ENCODE results near the gene HPX. TPM values are rescaled to one million over a fixed set of nuclear protein-coding genes. Genes with fewer than 3 reads are reported as not detected.

Gene HPX
- total and polyA plus RNA-seq, 2 of the 13 experiments (the other 11 are each of a cell fraction or from before 2014, with no cell fraction given): 9.2 to 57.4 TPM

- TF ChIP-seq ZNF180 (CRISPR knock-in tag; IDR thresholded peaks at IDR 0.05; ENCODE audit: borderline replicate concordance, low read depth) (no peak), ZNF605 (CRISPR knock-in tag; IDR thresholded peaks at IDR 0.05) (peak; percentile 43; the same call in 1 of the 2 replicates), RBM39 (IDR thresholded peaks at IDR 0.05; ENCODE audit: low read depth, low read length, poor library complexity, severe bottlenecking) (peak; percentile 74), RERE (CRISPR knock-in tag; IDR thresholded peaks at IDR 0.05; ENCODE audit: low read depth) (no peak), PRDM10 (CRISPR knock-in tag; IDR thresholded peaks at IDR 0.05; ENCODE audit: low read depth) (no peak), RFXAP (CRISPR knock-in tag; IDR thresholded peaks at IDR 0.05; ENCODE audit: borderline replicate concordance) (peak; percentile 50; the same call in 1 of the 2 replicates), ZNF720 (CRISPR knock-in tag; IDR thresholded peaks at IDR 0.05) (no peak), NAIF1 (CRISPR knock-in tag; IDR thresholded peaks at IDR 0.05; ENCODE audit: borderline replicate concordance) (peak; percentile 98), CBFB (CRISPR knock-in tag; IDR thresholded peaks at IDR 0.05) (peak; percentile 60; the same call in 1 of the 2 replicates), ZNF3 (CRISPR knock-in tag; IDR thresholded peaks at IDR 0.05) (no peak)
- TF ChIP-seq, protein P1, sequence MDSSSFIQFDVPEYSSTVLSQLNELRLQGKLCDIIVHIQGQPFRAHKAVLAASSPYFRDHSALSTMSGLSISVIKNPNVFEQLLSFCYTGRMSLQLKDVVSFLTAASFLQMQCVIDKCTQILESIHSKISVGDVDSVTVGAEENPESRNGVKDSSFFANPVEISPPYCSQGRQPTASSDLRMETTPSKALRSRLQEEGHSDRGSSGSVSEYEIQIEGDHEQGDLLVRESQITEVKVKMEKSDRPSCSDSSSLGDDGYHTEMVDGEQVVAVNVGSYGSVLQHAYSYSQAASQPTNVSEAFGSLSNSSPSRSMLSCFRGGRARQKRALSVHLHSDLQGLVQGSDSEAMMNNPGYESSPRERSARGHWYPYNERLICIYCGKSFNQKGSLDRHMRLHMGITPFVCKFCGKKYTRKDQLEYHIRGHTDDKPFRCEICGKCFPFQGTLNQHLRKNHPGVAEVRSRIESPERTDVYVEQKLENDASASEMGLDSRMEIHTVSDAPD (CRISPR knock-in tag; IDR thresholded peaks at IDR 0.05): no peak
- TF ChIP-seq, protein P2, sequence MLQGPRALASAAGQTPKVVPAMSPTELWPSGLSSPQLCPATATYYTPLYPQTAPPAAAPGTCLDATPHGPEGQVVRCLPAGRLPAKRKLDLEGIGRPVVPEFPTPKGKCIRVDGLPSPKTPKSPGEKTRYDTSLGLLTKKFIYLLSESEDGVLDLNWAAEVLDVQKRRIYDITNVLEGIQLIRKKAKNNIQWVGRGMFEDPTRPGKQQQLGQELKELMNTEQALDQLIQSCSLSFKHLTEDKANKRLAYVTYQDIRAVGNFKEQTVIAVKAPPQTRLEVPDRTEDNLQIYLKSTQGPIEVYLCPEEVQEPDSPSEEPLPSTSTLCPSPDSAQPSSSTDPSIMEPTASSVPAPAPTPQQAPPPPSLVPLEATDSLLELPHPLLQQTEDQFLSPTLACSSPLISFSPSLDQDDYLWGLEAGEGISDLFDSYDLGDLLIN (CRISPR knock-in tag; IDR thresholded peaks at IDR 0.05; ENCODE audit: borderline replicate concordance): no peak
- TF ChIP-seq, protein P3, sequence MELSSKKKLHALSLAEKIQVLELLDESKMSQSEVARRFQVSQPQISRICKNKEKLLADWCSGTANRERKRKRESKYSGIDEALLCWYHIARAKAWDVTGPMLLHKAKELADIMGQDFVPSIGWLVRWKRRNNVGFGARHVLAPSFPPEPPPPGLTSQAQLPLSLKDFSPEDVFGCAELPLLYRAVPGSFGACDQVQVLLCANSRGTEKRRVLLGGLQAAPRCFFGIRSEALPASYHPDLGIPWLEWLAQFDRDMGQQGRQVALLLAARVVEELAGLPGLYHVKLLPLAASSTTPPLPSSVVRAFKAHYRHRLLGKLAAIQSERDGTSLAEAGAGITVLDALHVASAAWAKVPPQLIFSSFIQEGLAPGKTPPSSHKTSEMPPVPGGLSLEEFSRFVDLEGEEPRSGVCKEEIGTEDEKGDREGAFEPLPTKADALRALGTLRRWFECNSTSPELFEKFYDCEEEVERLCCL (CRISPR knock-in tag; IDR thresholded peaks at IDR 0.05; ENCODE audit: borderline replicate concordance): 0 out of 2 replicates have a peak, but pooled peaks have one; percentile 41
These were observed 40.5 kb upstream of the HPX start, which contains the start of the genes ARFIP2 and TIMM10B (continued) for GRCh38 chr11:6481012-6481923.

Measured in HepG2 (cell line).